IPS-15b (cell line): ENCODE data around the gene CCR2.
"Not testable (repeated sequence)": the region's sequence is repeated elsewhere in the genome, so short reads cannot be mapped to it uniquely, and the experiment has no call there.

ENCODE experiments used
- H3K27me3 ChIP-seq: one replicate; pipeline ENCODE4 v1.6.1; 2013; ENCODE audit warnings: low read length; ENCODE audit not compliant: control insufficient read depth, insufficient read depth
- H3K36me3 ChIP-seq: one replicate; pipeline ENCODE4 v1.6.1; 2013; ENCODE audit warnings: low read length; ENCODE audit not compliant: control insufficient read depth, insufficient read depth
- H3K4me1 ChIP-seq: one replicate; pipeline ENCODE4 v1.6.1; 2013; ENCODE audit warnings: mild to moderate bottlenecking, low read length; ENCODE audit not compliant: control insufficient read depth, insufficient read depth
- H3K4me3 ChIP-seq: one replicate; pipeline ENCODE4 v1.5.1; 2013; ENCODE audit warnings: low read depth, low read length
- H3K9ac ChIP-seq: one replicate; pipeline ENCODE4 v1.6.1; 2013; ENCODE audit warnings: low read depth, mild to moderate bottlenecking, low read length
- H3K9me3 ChIP-seq: one replicate; pipeline ENCODE4 v1.6.1; 2013; ENCODE audit warnings: mild to moderate bottlenecking, low read length; ENCODE audit not compliant: control insufficient read depth, insufficient read depth

Gene CCR2

GRCh38 chr3:46399098-46399497 is 45.2 kb downstream of the CCR2 start:
- Histone ChIP-seq H3K4me3 (no peak overlapping the region), H3K9ac (no peak overlapping the region)

GRCh38 chr3:46399557-46399956 is 45.6 kb downstream of the CCR2 start:
- no peaks in the 10 kb centered on the region for H3K9me3 ChIP-seq
- H3K27me3 ChIP-seq = no peaks in the 10 kb centered on the region
- H3K4me3 ChIP-seq = no peak overlapping the region
- H3K4me1 ChIP-seq = no peaks in the 10 kb centered on the region
- no peaks in the 10 kb centered on the region for H3K36me3 ChIP-seq
- H3K9ac ChIP-seq = no peak overlapping the region

More at GRCh38 chr3:46399098-46399497, 45.2 kb downstream of the CCR2 start:
- no peaks in the 10 kb centered on the region for H3K4me1 ChIP-seq
- no peaks in the 10 kb centered on the region for H3K36me3 ChIP-seq
- H3K27me3 ChIP-seq = no peaks in the 10 kb centered on the region
- no peaks in the 10 kb centered on the region for H3K9me3 ChIP-seq

- Histone ChIP-seq H3K9ac (no peak overlapping the region), H3K36me3 (no peaks in the 10 kb centered on the region), H3K27me3 (no peaks in the 10 kb centered on the region), H3K4me3 (no peak overlapping the region), H3K9me3 (no peaks in the 10 kb centered on the region), H3K4me1 (no peaks in the 10 kb centered on the region)
Measured at GRCh38 chr3:46400000-46400734, 46.3 kb downstream of the CCR2 start.

- H3K4me1 ChIP-seq = no peaks in the 10 kb centered on the region
- no peaks in the 10 kb centered on the region for H3K36me3 ChIP-seq
- H3K9me3 ChIP-seq = no peaks in the 10 kb centered on the region
- no peaks in the 10 kb centered on the region for H3K27me3 ChIP-seq
- H3K4me3 ChIP-seq = no peak overlapping the region
- no peak overlapping the region for H3K9ac ChIP-seq
Measured at GRCh38 chr3:46400846-46401245, 46.9 kb downstream of the CCR2 start.

GRCh38 chr3:46401579-46401978 is 47.7 kb downstream of the CCR2 start:
- Histone ChIP-seq H3K27me3 (no peaks in the 10 kb centered on the region), H3K36me3 (no peaks in the 10 kb centered on the region), H3K9ac (no peak overlapping the region), H3K4me3 (no peak overlapping the region), H3K4me1 (no peaks in the 10 kb centered on the region), H3K9me3 (no peaks in the 10 kb centered on the region)

- not testable (repeated sequence) for H3K27me3 ChIP-seq, H3K9ac ChIP-seq, H3K36me3 ChIP-seq, H3K4me1 ChIP-seq, H3K4me3 ChIP-seq, H3K9me3 ChIP-seq
Measured at GRCh38 chr3:46402902-46403301, 49.0 kb downstream of the CCR2 start.

GRCh38 chr3:46405301-46406019 is 51.5 kb downstream of the CCR2 start:
- Histone ChIP-seq H3K36me3 (no peaks in the 10 kb centered on the region), H3K4me1 (no peaks in the 10 kb centered on the region), H3K9me3 (no peaks in the 10 kb centered on the region), H3K4me3 (no peak overlapping the region), H3K27me3 (no peaks in the 10 kb centered on the region), H3K9ac (no peak overlapping the region)

- H3K9ac ChIP-seq = no peak overlapping the region
- H3K4me3 ChIP-seq = no peak overlapping the region
- H3K36me3 ChIP-seq = no peaks in the 10 kb centered on the region
- no peaks in the 10 kb centered on the region for H3K27me3 ChIP-seq
- H3K4me1 ChIP-seq = no peaks in the 10 kb centered on the region
- no peaks in the 10 kb centered on the region for H3K9me3 ChIP-seq
Measured at GRCh38 chr3:46406443-46406787, 52.5 kb downstream of the CCR2 start.

- H3K4me1 ChIP-seq = no peaks in the 10 kb centered on the region
- no peaks in the 10 kb centered on the region for H3K9me3 ChIP-seq
- H3K27me3 ChIP-seq = no peaks in the 10 kb centered on the region
- no peak within 1 kb of the TSS for H3K9ac ChIP-seq
- H3K36me3 ChIP-seq = no peaks in the 10 kb centered on the region
- H3K4me3 ChIP-seq = no peak within 1 kb of the TSS
Measured at GRCh38 chr3:46406788-46407611, 53.1 kb downstream of the CCR2 start, which contains the start of the genes CCR5AS and CCRL2. Gene CCR5AS (minus strand): TSS chr3:46407066. Gene CCRL2 (plus strand): TSS chr3:46407259. CDS start chr3:46408080, 821 bp downstream.

GRCh38 chr3:46407970-46408369 is 54.1 kb downstream of the CCR2 start:
- no peaks in the 10 kb centered on the region for H3K27me3 ChIP-seq

GRCh38 chr3:46408853-46409252 is 54.9 kb downstream of the CCR2 start:
- H3K9me3 ChIP-seq = no peaks in the 10 kb centered on the region
- H3K4me1 ChIP-seq = no peaks in the 10 kb centered on the region
- H3K36me3 ChIP-seq = no peaks in the 10 kb centered on the region
- H3K4me3 ChIP-seq = no peak overlapping the region
- no peak overlapping the region for H3K9ac ChIP-seq
- H3K27me3 ChIP-seq = no peaks in the 10 kb centered on the region

More at GRCh38 chr3:46407970-46408369, 54.1 kb downstream of the CCR2 start:
- H3K9ac ChIP-seq = no peak overlapping the region
- H3K4me1 ChIP-seq = no peaks in the 10 kb centered on the region
- H3K4me3 ChIP-seq = no peak overlapping the region
- H3K36me3 ChIP-seq = no peaks in the 10 kb centered on the region
- no peaks in the 10 kb centered on the region for H3K9me3 ChIP-seq
